CD4-positive, alpha-beta T cell (primary cell): ENCODE results near the gene HRH3. TPM values are rescaled to one million over a fixed set of nuclear protein-coding genes. Genes with fewer than 3 reads are reported as not detected.

ENCODE experiments used
- ATAC-seq: fragments of 200-7000 bp; cut with Tn5 transposase; one replicate; pipeline ENCODE4 v1.10.0; 2022; ENCODE audit warnings: mild to moderate bottlenecking; ENCODE audit not compliant: poor library complexity
- CTCF ChIA-PET: fragments of 350-600 bp; sonication (Branson Sonifier 250); formaldehyde crosslinking; loops from one replicate; lab custom pipeline; 2021; ENCODE audit warnings: antibody characterized with exemption, inconsistent platforms; lab: Charles Lee
- POLR2A ChIA-PET: fragments of 350-600 bp; sonication (Branson Sonifier 250); formaldehyde crosslinking; loops from one replicate; lab custom pipeline; 2021; ENCODE audit warnings: antibody characterized with exemption, inconsistent platforms; lab: Charles Lee
- DNase-seq, 14 experiments: peaks; one replicate each; pipeline ENCODE4 v3.0.0-alpha.2; 2013 to 2020; ENCODE audit warnings: mixed read lengths in 2 of 14
- H3K27ac ChIP-seq, 2 donors: one replicate each; pipeline versions ENCODE4 v1.5.1 to v1.7.0; 2013; ENCODE audit warnings: low read length in 2 of 2, low read depth in 1 of 2, mild to moderate bottlenecking in 1 of 2
- H3K27me3 ChIP-seq, 2 experiments: 1 replicate in 1 of 2; 2 replicates in 1 of 2; pipeline versions ENCODE4 v1.6.1 to v1.7.0; 2013; ENCODE audit warnings: low read length in 2 of 2, control low read depth in 1 of 2, mild to moderate bottlenecking in 1 of 2, moderate library complexity in 1 of 2; ENCODE audit not compliant: insufficient read depth in 2 of 2, control insufficient read depth in 1 of 2
- H3K36me3 ChIP-seq: one replicate; pipeline ENCODE4 v1.6.1; 2013; ENCODE audit warnings: low read length, control low read depth; ENCODE audit not compliant: insufficient read depth
- H3K4me1 ChIP-seq: one replicate; pipeline ENCODE4 v1.6.1; 2013; ENCODE audit warnings: low read length, control low read depth; ENCODE audit not compliant: insufficient read depth
- H3K4me3 ChIP-seq: one replicate; pipeline ENCODE4 v1.5.1; 2013; ENCODE audit warnings: mild to moderate bottlenecking, low read length, moderate library complexity
- H3K9me3 ChIP-seq, 2 experiments: 1 replicate in 1 of 2; 2 replicates in 1 of 2; pipeline versions ENCODE4 v1.6.1 to v1.7.0; 2013; ENCODE audit warnings: low read length in 2 of 2, mild to moderate bottlenecking in 2 of 2, control low read depth in 1 of 2, moderate library complexity in 1 of 2; ENCODE audit not compliant: control insufficient read depth in 1 of 2, insufficient read depth in 1 of 2
- H3K27ac Mint-ChIP-seq: one replicate; pipeline ENCODE4 v1.8.0; 2020; ENCODE audit warnings: mixed read lengths
- H3K27me3 Mint-ChIP-seq: one replicate; pipeline ENCODE4 v1.8.0; 2021; ENCODE audit warnings: mixed read lengths
- H3K36me3 Mint-ChIP-seq: one replicate; pipeline ENCODE4 v1.8.0; 2021; ENCODE audit warnings: low read depth, mixed read lengths
- H3K4me1 Mint-ChIP-seq: one replicate; pipeline ENCODE4 v1.8.0; 2021; ENCODE audit warnings: low read depth, mixed read lengths
- H3K4me3 Mint-ChIP-seq: one replicate; pipeline ENCODE4 v1.8.0; 2020; ENCODE audit warnings: mild to moderate bottlenecking, mixed read lengths
- H3K9me3 Mint-ChIP-seq: one replicate; pipeline ENCODE4 v1.8.0; 2020; ENCODE audit warnings: mixed read lengths
- intact Hi-C, 2 experiments: fragments of 100-400 bp; cut with DNase I in 1 of 2; cut with micrococcal nuclease in 1 of 2; formaldehyde crosslinking; loops; one replicate each; pipeline versions ENCODE4 v1.15.1 to v1.9.0; 2023 to 2025; cut with DNase I, micrococcal nuclease
- total RNA-seq, 174 experiments: library from RNA in 2 of 174; stranded (reverse) in 2 of 174; gene quantifications; one replicate each; pipeline ENCODE4 v1.2.3 and lab custom pipeline; 2021 to 2026
- TF ChIP-seq, protein P1 (sequence below): fragments of 200-600 bp; IDR thresholded peaks from one replicate; pipeline ENCODE4 v1.8.0; 2022; ENCODE audit warnings: antibody characterized with exemption, mild to moderate bottlenecking

HRH3 gene
- total RNA-seq, 2 experiments from 2014 or later = not detected

DNA sequence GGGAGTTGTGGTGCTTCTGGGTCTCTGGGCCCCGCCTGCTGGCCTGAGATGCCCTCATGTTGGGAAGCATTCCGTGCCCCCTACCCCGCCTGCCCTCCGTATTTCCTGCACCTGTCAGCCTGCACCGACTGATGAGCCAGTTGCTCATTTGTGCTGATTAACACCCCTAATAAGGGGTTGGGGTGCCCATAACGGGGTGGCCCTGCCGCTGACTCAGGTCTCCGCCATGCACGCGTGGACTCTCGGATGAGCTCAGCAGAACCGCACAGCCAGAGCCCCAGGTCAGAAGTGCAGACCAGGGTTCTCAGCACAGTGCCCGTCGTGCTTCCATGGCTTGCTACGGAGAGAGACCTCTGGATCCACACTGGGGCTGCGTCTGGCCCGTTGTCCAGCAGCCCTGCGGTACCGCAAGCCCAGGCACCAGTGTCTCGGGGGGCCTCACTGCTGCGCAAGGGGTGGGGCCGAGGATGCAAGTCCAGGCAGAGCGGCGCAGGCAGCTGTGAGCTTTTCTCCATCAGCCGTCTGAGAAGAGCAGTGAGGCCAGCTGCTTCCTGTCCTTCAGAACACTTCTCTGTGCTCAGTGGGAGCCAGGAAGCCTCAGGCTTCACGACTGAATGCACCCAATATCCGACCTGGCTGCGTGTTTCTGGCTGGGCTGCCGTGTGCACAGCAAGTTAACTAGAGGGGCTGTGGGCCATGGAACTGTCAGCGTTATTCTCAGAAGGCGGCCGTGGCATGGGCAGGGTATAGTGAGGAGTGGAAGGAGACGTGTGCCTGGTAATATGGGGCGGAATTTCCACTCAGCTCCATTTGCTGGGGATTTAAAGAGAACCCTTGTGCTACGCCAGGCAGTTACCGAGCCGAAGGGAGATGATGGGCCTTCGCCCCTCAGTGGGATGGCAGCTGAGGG lies 18.6 kb downstream of the HRH3 start:
- ChIA-PET CTCF (no interaction called here), POLR2A (no interaction called here)
- H3K4me3 ChIP-seq = no peak overlapping the region
- intact Hi-C loops = no loop called here
- no peak for DNase-seq
- Mint-ChIP-seq H3K4me3 (no peak overlapping the region), H3K27me3 (no peaks in the 10 kb centered on the region), H3K9me3 (no peaks in the 10 kb centered on the region), H3K36me3 (peaks cover 46% of the 10 kb centered on the region), H3K4me1 (no peaks in the 10 kb centered on the region), H3K27ac (no peak overlapping the region)
- no peak overlapping the region for H3K27ac ChIP-seq
- H3K36me3 ChIP-seq = peaks cover 45% of the 10 kb centered on the region
- no peaks in the 10 kb centered on the region for H3K4me1 ChIP-seq
- H3K9me3 ChIP-seq = no peaks in the 10 kb centered on the region
- H3K27me3 ChIP-seq = no peaks in the 10 kb centered on the region
- TF ChIP-seq, protein P1, sequence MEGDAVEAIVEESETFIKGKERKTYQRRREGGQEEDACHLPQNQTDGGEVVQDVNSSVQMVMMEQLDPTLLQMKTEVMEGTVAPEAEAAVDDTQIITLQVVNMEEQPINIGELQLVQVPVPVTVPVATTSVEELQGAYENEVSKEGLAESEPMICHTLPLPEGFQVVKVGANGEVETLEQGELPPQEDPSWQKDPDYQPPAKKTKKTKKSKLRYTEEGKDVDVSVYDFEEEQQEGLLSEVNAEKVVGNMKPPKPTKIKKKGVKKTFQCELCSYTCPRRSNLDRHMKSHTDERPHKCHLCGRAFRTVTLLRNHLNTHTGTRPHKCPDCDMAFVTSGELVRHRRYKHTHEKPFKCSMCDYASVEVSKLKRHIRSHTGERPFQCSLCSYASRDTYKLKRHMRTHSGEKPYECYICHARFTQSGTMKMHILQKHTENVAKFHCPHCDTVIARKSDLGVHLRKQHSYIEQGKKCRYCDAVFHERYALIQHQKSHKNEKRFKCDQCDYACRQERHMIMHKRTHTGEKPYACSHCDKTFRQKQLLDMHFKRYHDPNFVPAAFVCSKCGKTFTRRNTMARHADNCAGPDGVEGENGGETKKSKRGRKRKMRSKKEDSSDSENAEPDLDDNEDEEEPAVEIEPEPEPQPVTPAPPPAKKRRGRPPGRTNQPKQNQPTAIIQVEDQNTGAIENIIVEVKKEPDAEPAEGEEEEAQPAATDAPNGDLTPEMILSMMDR = no peak
- no peak for ATAC-seq

DNA sequence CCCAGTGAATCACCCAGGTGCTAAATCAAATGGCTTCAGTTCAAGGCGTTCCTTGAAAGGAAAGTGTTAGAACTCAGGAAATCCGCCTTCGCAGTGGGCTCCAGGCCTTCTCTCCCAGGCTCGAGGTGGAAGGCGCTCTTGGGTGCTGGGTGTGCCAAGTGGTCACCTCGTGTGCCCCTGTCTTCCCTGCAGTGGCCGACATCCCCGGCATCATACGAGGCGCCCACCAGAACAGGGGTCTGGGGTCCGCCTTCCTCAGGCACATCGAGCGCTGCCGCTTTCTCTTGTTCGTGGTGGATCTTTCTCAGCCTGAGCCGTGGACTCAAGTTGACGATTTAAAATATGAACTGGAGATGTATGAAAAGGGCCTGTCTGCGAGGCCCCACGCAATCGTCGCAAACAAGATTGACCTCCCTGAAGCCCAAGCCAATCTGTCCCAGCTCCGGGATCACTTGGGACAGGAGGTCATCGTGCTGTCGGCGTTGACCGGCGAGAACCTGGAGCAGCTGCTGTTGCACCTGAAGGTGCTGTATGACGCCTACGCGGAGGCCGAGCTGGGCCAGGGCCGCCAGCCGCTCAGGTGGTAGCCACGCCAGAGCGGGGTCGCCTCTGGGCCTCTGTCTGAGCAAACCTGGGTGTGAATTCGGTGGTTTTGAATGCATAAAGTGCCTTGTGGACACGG lies 19.4 kb downstream of the HRH3 start:
- Histone ChIP-seq H3K9me3 (no peaks in the 10 kb centered on the region), H3K4me1 (no peaks in the 10 kb centered on the region), H3K27me3 (no peaks in the 10 kb centered on the region), H3K36me3 (peaks cover 48% of the 10 kb centered on the region), H3K27ac (no peak overlapping the region), H3K4me3 (no peak overlapping the region)
- DNase-seq (no peak), ATAC-seq (no peak)
- no peak overlapping the region for H3K27ac Mint-ChIP-seq
- H3K36me3 Mint-ChIP-seq = peaks cover 49% of the 10 kb centered on the region
- ChIA-PET CTCF (no interaction called here), POLR2A (no interaction called here)
- H3K4me3 Mint-ChIP-seq = no peak overlapping the region
- H3K4me1 Mint-ChIP-seq = no peaks in the 10 kb centered on the region
- intact Hi-C loops = no loop called here
- H3K9me3 Mint-ChIP-seq = no peaks in the 10 kb centered on the region
- H3K27me3 Mint-ChIP-seq = no peaks in the 10 kb centered on the region
- TF ChIP-seq, protein P1 = no peak

DNA sequence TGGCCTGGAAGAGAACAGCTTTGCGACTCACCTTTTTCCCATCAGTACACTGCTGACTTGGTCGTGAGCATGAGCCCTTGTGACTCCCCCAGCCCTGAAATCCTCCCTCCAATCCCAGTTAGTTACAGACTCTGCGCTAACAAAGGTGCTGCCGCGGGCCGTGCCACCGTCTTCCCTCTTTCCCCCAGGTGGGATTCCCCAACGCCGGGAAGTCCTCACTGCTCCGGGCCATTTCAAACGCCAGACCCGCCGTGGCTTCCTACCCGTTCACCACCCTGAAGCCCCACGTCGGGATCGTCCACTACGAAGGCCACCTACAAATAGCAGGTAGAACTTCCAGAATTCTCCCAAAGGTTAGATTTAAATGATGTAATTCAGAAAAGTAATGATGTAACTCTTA lies 21.1 kb downstream of the HRH3 start:
- Histone ChIP-seq H3K36me3 (peaks cover 55% of the 10 kb centered on the region), H3K4me1 (no peaks in the 10 kb centered on the region), H3K9me3 (no peaks in the 10 kb centered on the region), H3K27ac (no peak overlapping the region), H3K4me3 (no peak overlapping the region), H3K27me3 (no peaks in the 10 kb centered on the region)
- ATAC-seq (no peak), DNase-seq (no peak)
- Mint-ChIP-seq H3K4me1 (no peaks in the 10 kb centered on the region), H3K36me3 (peaks cover 61% of the 10 kb centered on the region), H3K9me3 (no peaks in the 10 kb centered on the region), H3K4me3 (no peak overlapping the region), H3K27ac (no peak overlapping the region), H3K27me3 (no peaks in the 10 kb centered on the region)
- CTCF ChIA-PET = no interaction called here
- POLR2A ChIA-PET = no interaction called here
- intact Hi-C loops = no loop called here
- TF ChIP-seq, protein P1 = no peak
